HG03354 (cell line): Measurements from ENCODE around the gene CSAG2.

Experiments used
- ATAC-seq: cut with Tn5 transposase; IDR thresholded peaks from one replicate; pipeline ENCODE4 v1.9.1; 2021; ENCODE audit warnings: mild to moderate bottlenecking; ENCODE audit not compliant: unreplicated experiment, poor library complexity, severe bottlenecking

CSAG2 gene

GRCh38 chrX:152674135-152674534 is 34.9 kb downstream of the CSAG2 start:
- ATAC-seq = no peak

GRCh38 chrX:152663086-152663485 is 46.0 kb downstream of the CSAG2 start:
- ATAC-seq = no peak

GRCh38 chrX:152658302-152658701 is 50.8 kb downstream of the CSAG2 start:
- ATAC-seq = no peak
